ENCODE data around the gene GCN1. TPM values are rescaled to one million over a fixed set of nuclear protein-coding genes. Genes with fewer than 3 reads are reported as not detected.

Gene GCN1
- total and polyA plus RNA-seq, 10 of the 15 experiments (the other 5 are each of a cell fraction or from before 2014, with no cell fraction given) = 10.8 to 150 (median 58.3) TPM

DNA sequence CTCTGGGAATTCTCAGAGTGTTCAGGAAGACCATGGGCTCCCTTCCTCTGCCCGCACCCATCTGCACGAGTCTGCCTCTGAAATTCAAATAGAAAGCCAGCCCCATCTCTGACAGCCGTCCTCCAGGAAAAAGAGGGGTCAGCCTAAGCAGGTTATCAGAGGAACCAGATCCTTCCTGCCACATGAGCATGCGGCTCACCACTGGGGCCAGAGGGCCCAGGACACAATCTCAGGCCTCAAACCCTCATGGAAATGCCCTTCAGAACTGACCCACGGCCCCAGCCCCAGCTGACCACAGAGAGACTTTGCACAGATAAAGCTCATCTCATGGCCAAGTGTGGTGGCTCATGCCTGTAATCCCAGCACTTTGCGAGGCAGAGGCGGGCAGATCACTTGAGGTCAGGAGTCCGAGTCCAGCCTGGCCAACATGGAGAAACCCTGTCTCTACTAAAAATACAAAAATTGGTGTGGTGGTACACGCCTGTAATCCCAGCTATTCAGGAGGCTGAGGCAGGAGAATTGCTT is 47.8 kb upstream of the GCN1 start:
- SMC1A ChIA-PET (ENCODE audit: uncharacterized antibody, unreplicated experiment) = interaction anchor here (1.2 to 1.6 kb wide), 2 partner anchors 11 to 15 kb away, joined by 3 to 6 read pairs; no protein-coding TSS in a partner anchor
- no peak overlapping the region for H3K27ac ChIP-seq (ENCODE audit: control insufficient read depth, insufficient read depth)
- intact Hi-C loops (cut with micrococcal nuclease; ENCODE audit: unreplicated experiment) (no loop called here), in situ Hi-C loops (cut with MboI) (no loop called here)
- no peaks in the 10 kb centered on the region for H3K79me2 ChIP-seq (ENCODE audit: control insufficient read depth, insufficient read depth, low read length)
- CTCF ChIA-PET = interaction anchor here (0.9 to 3.0 kb wide), 3 partner anchors 10 to 23 kb away, joined by 4 to 20 read pairs (median 4); partner anchors contain the start of gene PXN
- H4K20me1 ChIP-seq (ENCODE audit: control insufficient read depth, insufficient read depth) = no peaks in the 10 kb centered on the region
- no TSS peak for BruUV-seq (replicated peaks)
- no peak overlapping the region for H2AFZ ChIP-seq (ENCODE audit: control insufficient read depth, low read depth, low read length)
- no peaks in the 10 kb centered on the region for H3K36me3 ChIP-seq (ENCODE audit: control insufficient read depth in 2 of 2, insufficient read depth in 2 of 2, low read length in 1 of 2)
- DNase-seq (ENCODE audit: low read depth, low spot score) (no peak), ATAC-seq (no peak), FAIRE-seq (no peak)
- no peaks in the 10 kb centered on the region; a peak in 1 of 4 replicates for H3K27me3 ChIP-seq (replicated peaks in 1 of 2; ENCODE audit: control insufficient read depth in 2 of 2, insufficient read depth in 2 of 2, low read length in 1 of 2)
- H3K9ac ChIP-seq (ENCODE audit: control insufficient read depth, insufficient read depth, low read length) = no peak overlapping the region
- RAD21 ChIA-PET (ENCODE audit: unreplicated experiment) = interaction anchor here (1.0 kb wide), 1 partner anchor 15 kb away, joined by 3 read pairs; no protein-coding TSS in a partner anchor
- TF ChIP-seq SIN3A (IDR thresholded peaks at IDR 0.05; ENCODE audit: low read depth, low read length) = no peak
- no peak for TF ChIP-seq ZNF217 (IDR thresholded peaks at IDR 0.05)
- TF ChIP-seq, protein P1, sequence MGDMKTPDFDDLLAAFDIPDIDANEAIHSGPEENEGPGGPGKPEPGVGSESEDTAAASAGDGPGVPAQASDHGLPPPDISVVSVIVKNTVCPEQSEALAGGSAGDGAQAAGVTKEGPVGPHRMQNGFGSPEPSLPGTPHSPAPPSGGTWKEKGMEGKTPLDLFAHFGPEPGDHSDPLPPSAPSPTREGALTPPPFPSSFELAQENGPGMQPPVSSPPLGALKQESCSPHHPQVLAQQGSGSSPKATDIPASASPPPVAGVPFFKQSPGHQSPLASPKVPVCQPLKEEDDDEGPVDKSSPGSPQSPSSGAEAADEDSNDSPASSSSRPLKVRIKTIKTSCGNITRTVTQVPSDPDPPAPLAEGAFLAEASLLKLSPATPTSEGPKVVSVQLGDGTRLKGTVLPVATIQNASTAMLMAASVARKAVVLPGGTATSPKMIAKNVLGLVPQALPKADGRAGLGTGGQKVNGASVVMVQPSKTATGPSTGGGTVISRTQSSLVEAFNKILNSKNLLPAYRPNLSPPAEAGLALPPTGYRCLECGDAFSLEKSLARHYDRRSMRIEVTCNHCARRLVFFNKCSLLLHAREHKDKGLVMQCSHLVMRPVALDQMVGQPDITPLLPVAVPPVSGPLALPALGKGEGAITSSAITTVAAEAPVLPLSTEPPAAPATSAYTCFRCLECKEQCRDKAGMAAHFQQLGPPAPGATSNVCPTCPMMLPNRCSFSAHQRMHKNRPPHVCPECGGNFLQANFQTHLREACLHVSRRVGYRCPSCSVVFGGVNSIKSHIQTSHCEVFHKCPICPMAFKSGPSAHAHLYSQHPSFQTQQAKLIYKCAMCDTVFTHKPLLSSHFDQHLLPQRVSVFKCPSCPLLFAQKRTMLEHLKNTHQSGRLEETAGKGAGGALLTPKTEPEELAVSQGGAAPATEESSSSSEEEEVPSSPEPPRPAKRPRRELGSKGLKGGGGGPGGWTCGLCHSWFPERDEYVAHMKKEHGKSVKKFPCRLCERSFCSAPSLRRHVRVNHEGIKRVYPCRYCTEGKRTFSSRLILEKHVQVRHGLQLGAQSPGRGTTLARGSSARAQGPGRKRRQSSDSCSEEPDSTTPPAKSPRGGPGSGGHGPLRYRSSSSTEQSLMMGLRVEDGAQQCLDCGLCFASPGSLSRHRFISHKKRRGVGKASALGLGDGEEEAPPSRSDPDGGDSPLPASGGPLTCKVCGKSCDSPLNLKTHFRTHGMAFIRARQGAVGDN (IDR thresholded peaks at IDR 0.05) = no peak
- no peak for TF ChIP-seq ZNF24 (IDR thresholded peaks at IDR 0.05)
- no peak overlapping the region for H3K4me2 ChIP-seq (ENCODE audit: control insufficient read depth, insufficient read depth)
- 50% methylated on average over 9 of the region's 9 CpGs for WGBS (ENCODE audit: insufficient coverage, insufficient replicate concordance, low lambda C conversion rate, missing lambda C conversion rate)
- POLR2A ChIA-PET = interaction anchor here (0.7 to 1.2 kb wide), 2 partner anchors 10 to 14 kb away, joined by 3 read pairs; no protein-coding TSS in a partner anchor
- H3K4me3 ChIP-seq = no peak overlapping the region
- H3K4me1 ChIP-seq (ENCODE audit: control insufficient read depth, insufficient read depth, low read length) = no peaks in the 10 kb centered on the region
- no peaks in the 10 kb centered on the region for H3K9me3 ChIP-seq (replicated peaks; ENCODE audit: control insufficient read depth, insufficient read depth, low read length)
